Measurements from ENCODE around the gene DNPH1. TPM values are rescaled to one million over a fixed set of nuclear protein-coding genes. Genes with fewer than 3 reads are reported as not detected.

Gene DNPH1
- total and polyA plus RNA-seq, 12 donors = 33.7 to 229 (median 121) TPM

DNA sequence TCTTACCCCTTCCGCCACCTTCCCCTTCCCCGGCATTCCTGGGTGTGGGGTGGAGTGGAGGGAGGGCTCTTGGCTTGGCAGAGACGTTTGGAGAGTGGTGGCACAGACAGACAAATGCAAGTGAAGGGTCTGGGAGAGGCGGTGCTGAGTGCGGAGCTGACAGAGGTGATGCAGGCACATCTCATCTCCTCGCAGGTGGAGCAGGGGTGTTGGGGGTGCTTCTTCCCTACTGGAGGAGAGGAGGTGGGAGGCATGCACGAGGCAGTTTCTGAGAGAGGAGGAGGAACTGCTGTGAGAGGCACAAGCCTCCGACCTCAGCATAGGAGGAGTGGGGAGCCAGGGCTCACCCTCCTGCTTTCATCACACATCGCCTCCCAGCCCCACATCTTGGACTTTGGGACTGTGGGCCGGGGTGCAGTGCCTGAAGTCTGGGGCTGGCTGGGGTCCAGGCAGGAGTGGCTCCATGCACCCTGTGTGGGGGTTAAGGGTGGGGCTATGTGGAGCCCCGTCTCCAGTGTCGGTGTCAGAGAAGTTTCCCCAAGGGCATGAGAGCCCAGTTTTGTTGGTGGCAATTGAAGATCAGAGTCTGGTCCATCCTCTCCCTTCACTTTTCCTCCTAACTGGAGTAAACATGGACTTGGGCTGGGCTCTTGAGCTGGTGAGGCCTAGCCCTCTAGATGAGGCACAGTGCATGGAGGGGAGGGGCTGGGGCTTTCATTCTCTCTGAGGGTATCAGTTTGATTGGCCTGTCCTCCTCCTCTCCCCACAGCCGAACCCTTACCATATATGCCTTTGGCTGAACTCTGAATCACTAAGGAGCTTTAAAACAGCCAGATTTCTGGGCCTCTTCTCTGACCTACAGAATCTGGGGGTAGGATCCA is 48.6 kb upstream of the DNPH1 start:
- H3K9me3 ChIP-seq (replicated peaks in 1 of 3) = no peaks in the 10 kb centered on the region
- H3K36me3 ChIP-seq (replicated peaks in 1 of 2) = no peaks in the 10 kb centered on the region
- H3K4me3 ChIP-seq = no peak overlapping the region
- TF ChIP-seq CTCF (IDR thresholded peaks at IDR 0.05) = no peak
- no peak for TF ChIP-seq POLR2A (IDR thresholded peaks at IDR 0.05)
- no peak for DNase-seq
- H3K27me3 ChIP-seq = peaks cover 8% of the 10 kb centered on the region
- H3K27ac ChIP-seq = no peak overlapping the region
- H3K4me1 ChIP-seq (replicated peaks in 1 of 2) = peaks cover 0 to 9% of the 10 kb centered on the region in 2 donors
- intact Hi-C loops (cut with DNase I) = no loop called here
- 81 to 91% (median 87%) methylated on average over 11 to 13 of the region's 13 CpGs for WGBS, 4 donors

DNA sequence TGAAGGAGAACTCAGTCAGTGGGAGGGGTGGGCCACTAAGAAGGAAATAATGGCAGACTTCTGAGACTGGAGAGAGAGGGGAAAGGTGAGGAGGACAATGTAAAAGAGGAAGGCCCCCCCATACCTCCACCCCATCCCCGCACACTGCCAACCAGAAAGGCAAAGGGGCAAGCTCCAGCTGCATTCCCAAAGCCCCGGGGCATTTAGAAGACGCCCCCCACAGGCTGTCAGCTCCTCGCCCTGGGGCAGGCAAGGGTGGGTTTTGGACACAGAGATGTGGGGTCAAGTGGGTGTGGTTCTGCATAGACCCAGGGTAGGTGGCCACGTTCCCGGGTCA is 48.0 kb upstream of the DNPH1 start:
- H3K4me1 ChIP-seq (replicated peaks in 1 of 2) = peaks cover 0 to 9% of the 10 kb centered on the region in 2 donors
- WGBS, 4 donors = 87 to 95% (median 92%) methylated on average over 6 of the region's 6 CpGs
- intact Hi-C loops (cut with DNase I) = no loop called here
- DNase-seq = no peak
- no peaks in the 10 kb centered on the region for H3K9me3 ChIP-seq (replicated peaks in 1 of 3)
- H3K27ac ChIP-seq = no peak overlapping the region
- no peak for TF ChIP-seq POLR2A (IDR thresholded peaks at IDR 0.05)
- no peak for TF ChIP-seq CTCF (IDR thresholded peaks at IDR 0.05)
- H3K36me3 ChIP-seq (replicated peaks in 1 of 2) = no peaks in the 10 kb centered on the region
- peaks cover 8% of the 10 kb centered on the region for H3K27me3 ChIP-seq
- H3K4me3 ChIP-seq = no peak overlapping the region

- 81 to 90% (median 87%) methylated on average over 10 to 11 of the region's 11 CpGs for WGBS, 4 donors
These were observed 47.5 kb upstream of the DNPH1 start for GRCh38 chr6:43276577-43277305.

More at GRCh38 chr6:43276577-43277305, 47.5 kb upstream of the DNPH1 start:
- Histone ChIP-seq H3K27ac (no peak overlapping the region), H3K36me3 (replicated peaks in 1 of 2) (no peaks in the 10 kb centered on the region), H3K27me3 (peaks cover 8% of the 10 kb centered on the region), H3K9me3 (replicated peaks in 1 of 3) (no peaks in the 10 kb centered on the region), H3K4me3 (no peak overlapping the region), H3K4me1 (replicated peaks in 1 of 2) (peaks cover 0 to 9% of the 10 kb centered on the region in 2 donors)
- TF ChIP-seq POLR2A (IDR thresholded peaks at IDR 0.05) = no peak
- no peak for TF ChIP-seq CTCF (IDR thresholded peaks at IDR 0.05)
- DNase-seq = no peak
- intact Hi-C loops (cut with DNase I) = no loop called here
